PC-3 (cell line): ENCODE results near the gene HAPLN2. TPM values are rescaled to one million over a fixed set of nuclear protein-coding genes. Genes with fewer than 3 reads are reported as not detected.

Experiments used
- ATAC-seq: fragments of 200-7000 bp; cut with Tn5 transposase; 2 replicates; pipeline ENCODE4 v1.9.1; 2020; ENCODE audit warnings: mild to moderate bottlenecking, moderate library complexity
- BruUV-seq: library from RNA; stranded (reverse); fragments of 400-500 nt; replicated peaks from 2 replicates; lab custom pipeline; 2021; lab: Mats Ljungman, UMichigan
- CTCF ChIA-PET: fragments of 300-600 bp; sonication (Branson Sonifier 250); formaldehyde crosslinking; loops from one replicate; lab custom pipeline; 2022; ENCODE audit warnings: antibody characterized with exemption; lab: Charles Lee
- POLR2A ChIA-PET: fragments of 300-600 bp; sonication (Branson Sonifier 250); formaldehyde crosslinking; loops from one replicate; lab custom pipeline; 2022; ENCODE audit warnings: antibody characterized with exemption; ENCODE audit not compliant: unreplicated experiment; lab: Charles Lee
- DNase-seq: peaks from one replicate; pipeline ENCODE4 v3.0.0-alpha.2; 2015
- H2AFZ ChIP-seq: fragments of 300-600 bp; sonication (generic); 2 replicates; pipeline ENCODE4 v1.6.0; 2016; ENCODE audit warnings: antibody characterized with exemption, low read length
- H3F3A ChIP-seq: fragments of 300-600 bp; sonication (generic); one replicate; pipeline ENCODE4 v1.6.0; 2017; ENCODE audit warnings: antibody characterized with exemption, low read length, control low read depth, mild to moderate bottlenecking; ENCODE audit not compliant: unreplicated experiment
- H3K27ac ChIP-seq: fragments of 300-600 bp; sonication (generic); 2 replicates; pipeline ENCODE4 v1.5.1; 2016; ENCODE audit warnings: mild to moderate bottlenecking, low read length
- H3K27me3 ChIP-seq: fragments of 300-600 bp; sonication (generic); 2 replicates; pipeline ENCODE4 v1.6.1; 2016; ENCODE audit warnings: low read length, mixed read lengths
- H3K36me3 ChIP-seq: fragments of 300-600 bp; sonication (generic); 2 replicates; pipeline ENCODE4 v1.6.1; 2016; ENCODE audit warnings: low read depth, mixed run types, low read length, mixed read lengths
- H3K4me1 ChIP-seq: fragments of 300-600 bp; sonication (generic); 2 replicates; pipeline ENCODE4 v1.5.1; 2016; ENCODE audit warnings: low read length; ENCODE audit not compliant: insufficient read depth
- H3K4me2 ChIP-seq: fragments of 300-600 bp; sonication (generic); 2 replicates; pipeline ENCODE4 v1.6.0; 2016; ENCODE audit warnings: low read length
- H3K4me3 ChIP-seq: fragments of 300-600 bp; sonication (generic); 2 replicates; pipeline ENCODE4 v1.5.1; 2016; ENCODE audit warnings: mild to moderate bottlenecking, low read length, mixed read lengths
- H3K79me2 ChIP-seq: fragments of 300-600 bp; sonication (generic); 2 replicates; pipeline ENCODE4 v1.6.1; 2017; ENCODE audit warnings: low read length, mixed read lengths
- H3K9ac ChIP-seq: fragments of 300-600 bp; sonication (generic); 2 replicates; pipeline ENCODE4 v1.6.0; 2016; ENCODE audit warnings: mild to moderate bottlenecking, low read length
- H3K9me2 ChIP-seq: fragments of 300-600 bp; sonication (generic); replicated peaks from 2 replicates; pipeline ENCODE4 v1.6.1; 2016; ENCODE audit warnings: mixed run types, low read length, mixed read lengths
- H3K9me3 ChIP-seq: fragments of 300-600 bp; sonication (generic); 2 replicates; pipeline ENCODE4 v1.6.1; 2016; ENCODE audit warnings: low read length, mixed read lengths
- H4K20me1 ChIP-seq: fragments of 300-600 bp; sonication (generic); 2 replicates; pipeline ENCODE4 v1.6.1; 2016; ENCODE audit warnings: low read length, mixed read lengths
- CTCF ChIP-seq: fragments of 300-600 bp; sonication (generic); conservative IDR thresholded peaks from 2 replicates; pipeline ENCODE4 v1.5.1; 2017; ENCODE audit warnings: antibody characterized with exemption, low read depth, mild to moderate bottlenecking, low read length
- EZH2 ChIP-seq: fragments of 300-600 bp; sonication (generic); IDR thresholded peaks from one replicate; pipeline ENCODE4 v1.6.1; 2017; ENCODE audit warnings: antibody characterized with exemption, mild to moderate bottlenecking, low read length; ENCODE audit not compliant: unreplicated experiment
- EZH2phosphoT487 ChIP-seq: fragments of 300-600 bp; sonication (generic); IDR thresholded peaks from 2 replicates; pipeline ENCODE4 v1.6.1; 2018; ENCODE audit warnings: mild to moderate bottlenecking, antibody characterized with exemption, low read length, borderline replicate concordance
- intact Hi-C: fragments of 100-400 bp; cut with micrococcal nuclease; formaldehyde crosslinking; loops from 2 replicates; pipeline ENCODE4 v1.9.0; 2023
- total RNA-seq: library from RNA; depleted of rRNA; stranded (reverse); fragments of >200 nt; gene quantifications from 2 replicates; pipeline ENCODE4 v1.2.3, GENCODE V29; 2014

Gene HAPLN2
- total RNA-seq, 1 experiment from 2014 or later = 1.1 TPM

- Histone ChIP-seq H3F3A (no peaks in the 10 kb centered on the region), H2AFZ (no peak overlapping the region), H3K27ac (no peak overlapping the region), H3K79me2 (no peaks in the 10 kb centered on the region), H3K9me3 (no peaks in the 10 kb centered on the region), H3K9me2 (no peaks in the 10 kb centered on the region), H3K9ac (no peak overlapping the region), H3K36me3 (no peaks in the 10 kb centered on the region), H3K4me3 (no peak overlapping the region), H3K4me1 (peaks cover 7% of the 10 kb centered on the region), H3K27me3 (peaks cover 7% of the 10 kb centered on the region), H3K4me2 (no peak overlapping the region), H4K20me1 (no peaks in the 10 kb centered on the region)
- ATAC-seq = no peak
- no peak for DNase-seq
- POLR2A ChIA-PET = interaction anchor here (0.6 kb wide), 1 partner anchor 128 kb away, joined by 3 read pairs; the partner anchor contains the start of gene MRPL24
- BruUV-seq = no TSS peak
- TF ChIP-seq CTCF (no peak), EZH2 (no peak), EZH2phosphoT487 (no peak)
- intact Hi-C loops = no loop called here
- CTCF ChIA-PET = no interaction called here
Observed at GRCh38 chr1:156612666-156613065, 6.5 kb upstream of the HAPLN2 start.

GRCh38 chr1:156615946-156616345 is 3.3 kb upstream of the HAPLN2 start:
- peak overlapping the region; percentile 47 for H3K4me2 ChIP-seq
- TF ChIP-seq CTCF = no peak
- no peak for TF ChIP-seq EZH2
- TF ChIP-seq EZH2phosphoT487 = no peak
- H3K4me3 ChIP-seq = no peak overlapping the region
- no peaks in the 10 kb centered on the region for H3K79me2 ChIP-seq
- POLR2A ChIA-PET = no interaction called here
- no TSS peak for BruUV-seq
- ATAC-seq = no peak
- H3K4me1 ChIP-seq = peaks cover 7% of the 10 kb centered on the region
- H3K9me3 ChIP-seq = no peaks in the 10 kb centered on the region
- H3K36me3 ChIP-seq = no peaks in the 10 kb centered on the region
- H3K9me2 ChIP-seq = no peaks in the 10 kb centered on the region
- CTCF ChIA-PET = no interaction called here
- no peak for DNase-seq
- H2AFZ ChIP-seq = 0 out of 2 replicates have a peak overlapping the region, but pooled peaks have one; percentile 13
- H4K20me1 ChIP-seq = no peaks in the 10 kb centered on the region
- no peak overlapping the region for H3K27ac ChIP-seq
- H3K27me3 ChIP-seq = peaks cover 17% of the 10 kb centered on the region
- intact Hi-C loops = no loop called here
- H3K9ac ChIP-seq = no peak overlapping the region
- no peaks in the 10 kb centered on the region for H3F3A ChIP-seq

- BruUV-seq = no TSS peak
- ChIA-PET CTCF (interaction anchor here (0.6 kb wide), 2 partner anchors 8 to 38 kb away, joined by 3 to 8 read pairs; no protein-coding TSS in a partner anchor), POLR2A (no interaction called here)
- intact Hi-C loops = no loop called here
- Histone ChIP-seq H3K79me2 (no peaks in the 10 kb centered on the region), H3K9ac (no peak overlapping the region), H3K4me1 (peaks cover 7% of the 10 kb centered on the region), H4K20me1 (no peaks in the 10 kb centered on the region), H3K4me2 (peak overlapping the region; percentile 47), H3K9me3 (no peaks in the 10 kb centered on the region), H3K4me3 (no peak overlapping the region), H3K9me2 (no peaks in the 10 kb centered on the region), H3K27me3 (peaks cover 17% of the 10 kb centered on the region), H2AFZ (0 out of 2 replicates have a peak overlapping the region, but pooled peaks have one; percentile 13), H3K36me3 (no peaks in the 10 kb centered on the region), H3K27ac (no peak overlapping the region), H3F3A (no peaks in the 10 kb centered on the region)
- peak; percentile 52 for DNase-seq
- TF ChIP-seq EZH2phosphoT487 (no peak), CTCF (no peak), EZH2 (no peak)
- peak; percentile 42; the same call in 1 of the 2 replicates for ATAC-seq
Observed at GRCh38 chr1:156616463-156616862, 2.8 kb upstream of the HAPLN2 start.
